ENCODE data around the gene ZFAND6.

DNA sequence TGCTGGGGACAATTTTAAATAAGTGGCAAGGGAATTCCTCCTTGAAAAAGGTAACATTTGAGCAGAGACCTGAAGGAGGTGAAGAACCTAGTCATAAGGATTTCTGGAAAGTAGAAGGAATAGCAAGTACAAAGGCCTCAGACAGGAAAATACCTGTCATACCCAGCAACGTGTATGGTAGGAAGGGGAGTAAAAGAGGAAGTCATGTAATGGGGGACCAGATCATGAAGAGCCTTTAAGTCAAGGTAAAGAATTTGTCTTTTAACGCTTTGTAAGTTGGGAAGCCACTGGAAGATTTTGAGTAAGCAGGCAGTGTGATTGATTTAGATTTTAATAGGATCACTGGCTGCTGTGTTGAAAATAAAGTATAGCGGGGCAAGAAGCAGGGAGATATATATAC is 49.9 kb downstream of the ZFAND6 start:
- TF ChIP-seq, protein P1, sequence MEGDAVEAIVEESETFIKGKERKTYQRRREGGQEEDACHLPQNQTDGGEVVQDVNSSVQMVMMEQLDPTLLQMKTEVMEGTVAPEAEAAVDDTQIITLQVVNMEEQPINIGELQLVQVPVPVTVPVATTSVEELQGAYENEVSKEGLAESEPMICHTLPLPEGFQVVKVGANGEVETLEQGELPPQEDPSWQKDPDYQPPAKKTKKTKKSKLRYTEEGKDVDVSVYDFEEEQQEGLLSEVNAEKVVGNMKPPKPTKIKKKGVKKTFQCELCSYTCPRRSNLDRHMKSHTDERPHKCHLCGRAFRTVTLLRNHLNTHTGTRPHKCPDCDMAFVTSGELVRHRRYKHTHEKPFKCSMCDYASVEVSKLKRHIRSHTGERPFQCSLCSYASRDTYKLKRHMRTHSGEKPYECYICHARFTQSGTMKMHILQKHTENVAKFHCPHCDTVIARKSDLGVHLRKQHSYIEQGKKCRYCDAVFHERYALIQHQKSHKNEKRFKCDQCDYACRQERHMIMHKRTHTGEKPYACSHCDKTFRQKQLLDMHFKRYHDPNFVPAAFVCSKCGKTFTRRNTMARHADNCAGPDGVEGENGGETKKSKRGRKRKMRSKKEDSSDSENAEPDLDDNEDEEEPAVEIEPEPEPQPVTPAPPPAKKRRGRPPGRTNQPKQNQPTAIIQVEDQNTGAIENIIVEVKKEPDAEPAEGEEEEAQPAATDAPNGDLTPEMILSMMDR (IDR thresholded peaks at IDR 0.05): no peak
- no peak for TF ChIP-seq EP300 (IDR thresholded peaks at IDR 0.05)

Measured in ovary (tissue), 3 donors.